Pancreas (tissue), 10 donors: ENCODE measurements around the gene NRXN2. TPM values are rescaled to one million over a fixed set of nuclear protein-coding genes. Genes with fewer than 3 reads are reported as not detected.

Experiments
- ATAC-seq, 4 donors: fragments of 200-7000 bp; cut with Tn5 transposase; one replicate each; pipeline versions ENCODE4 v1.8.0 to v1.9.1; 2020; ENCODE audit warnings: mild to moderate bottlenecking in 4 of 4, moderate library complexity in 4 of 4
- DNase-seq, 6 donors: peaks; one replicate each; pipeline ENCODE4 v3.0.0-alpha.2; 2020
- FAIRE-seq: peaks from 2 replicates; lab custom pipeline; 2012; peaks lifted over from hg19 to GRCh38; lab: Jason Lieb, UNC
- H3K27ac ChIP-seq, 4 donors: fragments of 200-600 bp; sonication (generic); 1 replicate in 3 of 4; 2 replicates in 1 of 4; pipeline versions ENCODE4 v1.5.0 to v1.8.0; 2020
- H3K27me3 ChIP-seq, 4 donors: fragments of 200-600 bp; one replicate each; pipeline ENCODE4 v1.8.0; 2021
- H3K36me3 ChIP-seq, 3 donors: fragments of 200-600 bp; sonication (generic) in 1 of 3; one replicate each; pipeline versions ENCODE4 v1.5.0 to v1.8.0; 2020 to 2021
- H3K4me1 ChIP-seq, 3 donors: fragments of 200-600 bp; one replicate each; pipeline ENCODE4 v1.8.0; 2021
- H3K4me3 ChIP-seq, 4 donors: fragments of 200-600 bp; sonication (generic) in 2 of 4; one replicate each; pipeline versions ENCODE4 v1.5.0 to v1.8.0; 2020 to 2021
- H3K9me3 ChIP-seq, 4 donors: fragments of 200-600 bp; one replicate each; pipeline ENCODE4 v1.8.0; 2021
- CTCF ChIP-seq, 4 donors: fragments of 200-600 bp; sonication (generic) in 3 of 4; IDR thresholded peaks; one replicate each; pipeline versions ENCODE4 v1.5.0 to v1.8.0; 2021; ENCODE audit warnings: antibody characterized with exemption in 4 of 4
- WGBS, 2 donors: extraction: QIAGEN DNeasy Blood & Tissue Kit; methylation state at CpG; one replicate each; pipeline ENCODE4 v1.1.7; 2013; 5-methylcytosine and 5-hydroxymethylcytosine counted together
- intact Hi-C, 3 donors: fragments of 100-400 bp; cut with DNase I; formaldehyde crosslinking; loops; one replicate each; pipeline versions ENCODE4 v1.11.1 to v1.14.2; 2022
- polyA plus RNA-seq, 2 donors: library from polyadenylated mRNA; stranded (reverse); fragments of 200-250 nt; gene quantifications; one replicate each; pipeline ENCODE4 v1.2.3, GENCODE V29; 2013
- total RNA-seq, 6 donors: library from RNA; stranded (reverse); fragmentation: NEBNext Ultra II Directional in 4 of 6; extraction: Animal tissue kit (Norgen Biotek cat#: 25700) in 4 of 6; gene quantifications; one replicate each; pipeline versions ENCODE4 v1.2.1 to v1.2.4, GENCODE V29; 2021 to 2023
- donor health status: healthy with polysubstance abuse.
- donor health status: DM: no; HTN: no; CAD: no; lungs with moderate emphysema.
- donor health status: DM: no; HTN: no; CAD: no.
- donor health status: control.
- donor health status: control.
- donor health status: Bipolar disorder and iron deficiency.
- donor health status: DM: yes; HTN: yes; CAD: no.
- donor health status: DM: no; HTN: no; CAD: no.
- donor health status: DM: no; HTN: no; CAD: no.
- donor health status: DM: yes; HTN: yes; CAD: no.

The NRXN2 gene
- total and polyA plus RNA-seq, 8 donors, result 0.69 to 10.8 (median 2.1) TPM

- TF ChIP-seq CTCF (IDR thresholded peaks at IDR 0.05), result no peak
- Histone ChIP-seq H3K4me1 (no peaks in the 10 kb centered on the region), H3K27me3 (no peaks in the 10 kb centered on the region), H3K27ac (no peak overlapping the region), H3K4me3 (no peak overlapping the region), H3K9me3 (no peaks in the 10 kb centered on the region), H3K36me3 (no peaks in the 10 kb centered on the region)
- intact Hi-C loops, result no loop called here
- ATAC-seq (no peak), FAIRE-seq (no peak), DNase-seq (no peak)
- 79 to 87% methylated on average over 11 of the region's 11 CpGs for whole genome bisulfite sequencing, 2 donors
Observed at GRCh38 chr11:64728757-64729365, 5.9 kb upstream of the NRXN2 start.

GRCh38 chr11:64726867-64727530, 4.0 kb upstream of the NRXN2 start:
- no peaks in the 10 kb centered on the region for H3K36me3 ChIP-seq
- DNase-seq (no peak), ATAC-seq (no peak), FAIRE-seq (no peak)
- no peaks in the 10 kb centered on the region for H3K4me1 ChIP-seq
- intact Hi-C loops, result no loop called here
- no peaks in the 10 kb centered on the region for H3K9me3 ChIP-seq
- TF ChIP-seq CTCF (IDR thresholded peaks at IDR 0.05), result no peak
- H3K4me3 ChIP-seq, result no peak overlapping the region
- H3K27ac ChIP-seq, result no peak overlapping the region
- 39 to 43% methylated on average over 7 of the region's 7 CpGs for WGBS, 2 donors
- no peaks in the 10 kb centered on the region for H3K27me3 ChIP-seq

- no peak for TF ChIP-seq CTCF (IDR thresholded peaks at IDR 0.05)
- Histone ChIP-seq H3K4me1 (no peaks in the 10 kb centered on the region), H3K27me3 (no peaks in the 10 kb centered on the region), H3K9me3 (no peaks in the 10 kb centered on the region), H3K27ac (no peak overlapping the region), H3K4me3 (no peak overlapping the region), H3K36me3 (no peaks in the 10 kb centered on the region)
- intact Hi-C loops, result no loop called here
- DNase-seq (no peak), FAIRE-seq (no peak), ATAC-seq (no peak)
- 37 to 42% methylated on average over 9 of the region's 9 CpGs for WGBS, 2 donors
Observed at GRCh38 chr11:64726211-64726641, 3.2 kb upstream of the NRXN2 start.

- 59 to 60% methylated on average over 7 of the region's 7 CpGs for WGBS, 2 donors
- Histone ChIP-seq H3K4me3 (no peak overlapping the region), H3K27me3 (no peaks in the 10 kb centered on the region), H3K27ac (no peak overlapping the region), H3K4me1 (no peaks in the 10 kb centered on the region), H3K9me3 (no peaks in the 10 kb centered on the region), H3K36me3 (no peaks in the 10 kb centered on the region)
- no peak for ATAC-seq
- intact Hi-C loops, result no loop called here
- no peak for TF ChIP-seq CTCF (IDR thresholded peaks at IDR 0.05)
- DNase-seq, result no peak
- no peak for FAIRE-seq
Observed at GRCh38 chr11:64724863-64725532, 2.0 kb upstream of the NRXN2 start.
